DOHH2 (cell line): ENCODE measurements around the gene YBEY.

Experiments
- H3F3A ChIP-seq: fragments of 200-600 bp; sonication (generic), shearing (Covaris generic); 2 replicates; pipeline ENCODE4 v1.6.0; 2016; ENCODE audit warnings: antibody characterized with exemption, mild to moderate bottlenecking; ENCODE audit not compliant: control insufficient read depth, insufficient read depth
- H3K27ac ChIP-seq: fragments of 200-600 bp; sonication (generic); 2 replicates; pipeline ENCODE4 v1.5.1; 2014; ENCODE audit warnings: low read depth, mild to moderate bottlenecking, low read length, moderate library complexity
- H3K27me3 ChIP-seq: fragments of 200-600 bp; sonication (generic); 2 replicates; pipeline ENCODE4 v1.6.1; 2014; ENCODE audit warnings: mild to moderate bottlenecking, low read length, mixed read lengths; ENCODE audit not compliant: control insufficient read depth
- H3K36me3 ChIP-seq: fragments of 200-600 bp; sonication (generic); 2 replicates; pipeline ENCODE4 v1.6.1; 2014; ENCODE audit warnings: mild to moderate bottlenecking, low read length, moderate library complexity, mixed read lengths; ENCODE audit not compliant: control insufficient read depth
- H3K4me1 ChIP-seq: fragments of 200-600 bp; sonication (generic); 2 replicates; pipeline ENCODE4 v1.6.1; 2014; ENCODE audit warnings: mild to moderate bottlenecking, low read length, mixed read lengths; ENCODE audit not compliant: control insufficient read depth
- H3K4me2 ChIP-seq: fragments of 200-600 bp; sonication (generic); 2 replicates; pipeline ENCODE4 v1.6.0; 2014; ENCODE audit warnings: mild to moderate bottlenecking, low read length, moderate library complexity
- H3K4me3 ChIP-seq: fragments of 200-600 bp; sonication (generic); 2 replicates; pipeline ENCODE4 v1.5.1; 2014; ENCODE audit warnings: mild to moderate bottlenecking, low read length, mixed read lengths
- H3K79me2 ChIP-seq: fragments of 200-600 bp; sonication (generic); 2 replicates; pipeline ENCODE4 v1.6.1; 2014; ENCODE audit warnings: mild to moderate bottlenecking, low read length, mixed read lengths; ENCODE audit not compliant: control insufficient read depth
- H3K9me2 ChIP-seq: fragments of 200-600 bp; sonication (generic); replicated peaks from 2 replicates; pipeline ENCODE4 v1.6.1; 2014; ENCODE audit warnings: mild to moderate bottlenecking, low read length, mixed read lengths; ENCODE audit not compliant: control insufficient read depth
- H3K9me3 ChIP-seq: fragments of 200-600 bp; sonication (generic); 2 replicates; pipeline ENCODE4 v1.6.1; 2014; ENCODE audit warnings: antibody characterized with exemption, low read length, mixed read lengths; ENCODE audit not compliant: control insufficient read depth, insufficient read depth
- H4K20me1 ChIP-seq: fragments of 200-600 bp; sonication (generic); 2 replicates; pipeline ENCODE4 v1.6.0; 2014; ENCODE audit warnings: low read depth, mild to moderate bottlenecking, antibody characterized with exemption, low read length, moderate library complexity; ENCODE audit not compliant: control insufficient read depth, insufficient read depth
- CTCF ChIP-seq: fragments of 200-600 bp; sonication (generic); IDR thresholded peaks from one replicate; pipeline ENCODE4 v1.5.1; 2014; ENCODE audit warnings: antibody characterized with exemption, mild to moderate bottlenecking, low read depth, low read length; ENCODE audit not compliant: poor library complexity, severe bottlenecking
- EZH2phosphoT487 ChIP-seq: fragments of 200-600 bp; sonication (generic); IDR thresholded peaks from 2 replicates; pipeline ENCODE4 v1.6.1; 2017; ENCODE audit warnings: borderline replicate concordance, mild to moderate bottlenecking, antibody characterized with exemption, low read length, moderate library complexity, mixed read lengths

The YBEY gene

DNA sequence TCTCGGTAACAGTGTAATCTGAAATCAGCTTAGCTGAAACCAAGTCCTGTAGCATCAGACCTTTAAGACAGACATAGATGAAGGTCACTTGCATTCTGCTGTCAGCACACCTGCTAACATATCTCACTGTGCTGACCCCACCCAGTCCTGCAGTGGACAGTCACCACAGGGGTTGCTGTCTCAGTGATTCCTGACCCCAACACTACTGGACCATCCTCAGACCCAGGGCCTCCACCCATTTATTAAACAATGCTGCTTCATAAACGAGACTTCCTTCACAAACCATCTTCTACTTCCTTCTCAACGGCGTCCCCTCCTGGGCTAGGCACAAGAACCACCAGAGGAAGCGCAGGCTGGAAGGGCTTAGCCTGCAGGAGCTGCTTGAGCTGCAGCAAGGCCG lies 39.8 kb upstream of the YBEY start:
- Histone ChIP-seq H3K27ac (no peak overlapping the region), H3K4me3 (no peak overlapping the region), H3K36me3 (peaks cover 96% of the 10 kb centered on the region), H4K20me1 (no peaks in the 10 kb centered on the region), H3K9me2 (no peaks in the 10 kb centered on the region), H3K79me2 (no peaks in the 10 kb centered on the region; the same call in 1 of the 2 replicates), H3K27me3 (no peaks in the 10 kb centered on the region), H3F3A (peaks cover 11% of the 10 kb centered on the region), H3K4me1 (peaks cover 25% of the 10 kb centered on the region), H3K9me3 (no peaks in the 10 kb centered on the region), H3K4me2 (no peak overlapping the region)
- TF ChIP-seq CTCF: no peak
- TF ChIP-seq EZH2phosphoT487: no peak

- Histone ChIP-seq H3K9me2 (no peaks in the 10 kb centered on the region), H3F3A (peaks cover 11% of the 10 kb centered on the region), H3K4me1 (peaks cover 33% of the 10 kb centered on the region), H3K9me3 (no peaks in the 10 kb centered on the region), H3K27me3 (no peaks in the 10 kb centered on the region), H4K20me1 (no peaks in the 10 kb centered on the region), H3K27ac (no peak overlapping the region), H3K36me3 (peaks cover 96% of the 10 kb centered on the region), H3K4me2 (no peak overlapping the region), H3K4me3 (no peak overlapping the region), H3K79me2 (no peaks in the 10 kb centered on the region; the same call in 1 of the 2 replicates)
- TF ChIP-seq CTCF (no peak), EZH2phosphoT487 (no peak)
These were observed 38.3 kb upstream of the YBEY start for GRCh38 chr21:46247699-46248421.

DNA sequence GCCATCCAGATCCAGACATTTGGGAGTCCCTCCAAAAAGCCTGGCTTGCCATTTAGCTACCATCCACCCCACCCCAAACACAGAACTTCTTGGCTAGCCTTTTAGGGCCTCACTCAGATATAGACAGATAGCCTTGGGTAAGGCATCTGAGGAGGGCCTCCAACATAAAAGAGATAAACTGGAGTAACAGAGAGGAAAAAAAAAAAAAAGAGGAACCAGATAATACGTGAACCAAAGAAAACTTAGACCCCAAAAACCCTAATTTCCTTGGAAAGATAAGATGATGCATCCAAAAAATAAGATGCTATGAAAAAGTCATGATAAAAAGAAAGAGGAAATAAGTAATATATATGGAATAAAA lies 37.7 kb upstream of the YBEY start:
- TF ChIP-seq CTCF (no peak), EZH2phosphoT487 (no peak)
- H3K27ac ChIP-seq: no peak overlapping the region
- H4K20me1 ChIP-seq: no peaks in the 10 kb centered on the region
- H3F3A ChIP-seq: peaks cover 11% of the 10 kb centered on the region
- H3K9me3 ChIP-seq: no peaks in the 10 kb centered on the region
- no peaks in the 10 kb centered on the region for H3K9me2 ChIP-seq
- no peak overlapping the region for H3K4me3 ChIP-seq
- H3K27me3 ChIP-seq: no peaks in the 10 kb centered on the region
- peaks cover 96% of the 10 kb centered on the region for H3K36me3 ChIP-seq
- no peaks in the 10 kb centered on the region; the same call in 1 of the 2 replicates for H3K79me2 ChIP-seq
- H3K4me1 ChIP-seq: peaks cover 34% of the 10 kb centered on the region
- H3K4me2 ChIP-seq: no peak overlapping the region
